Retinal pigment epithelial cell (primary cell): ENCODE results near the gene SH2D5.

Experiments used
- DNase-seq: peaks from one replicate; pipeline ENCODE4 v3.0.0-alpha.2; 2010; ENCODE audit warnings: low read depth
- H3K4me3 ChIP-seq: 2 replicates; pipeline ENCODE4 v1.5.1; 2011; ENCODE audit warnings: mild to moderate bottlenecking, low read length, control low read depth, moderate library complexity
- TF ChIP-seq, protein P1 (sequence below): conservative IDR thresholded peaks from 2 replicates; pipeline ENCODE4 v1.5.1; 2011; ENCODE audit warnings: low read depth, low read length, control low read depth, inconsistent platforms

The SH2D5 gene

DNA sequence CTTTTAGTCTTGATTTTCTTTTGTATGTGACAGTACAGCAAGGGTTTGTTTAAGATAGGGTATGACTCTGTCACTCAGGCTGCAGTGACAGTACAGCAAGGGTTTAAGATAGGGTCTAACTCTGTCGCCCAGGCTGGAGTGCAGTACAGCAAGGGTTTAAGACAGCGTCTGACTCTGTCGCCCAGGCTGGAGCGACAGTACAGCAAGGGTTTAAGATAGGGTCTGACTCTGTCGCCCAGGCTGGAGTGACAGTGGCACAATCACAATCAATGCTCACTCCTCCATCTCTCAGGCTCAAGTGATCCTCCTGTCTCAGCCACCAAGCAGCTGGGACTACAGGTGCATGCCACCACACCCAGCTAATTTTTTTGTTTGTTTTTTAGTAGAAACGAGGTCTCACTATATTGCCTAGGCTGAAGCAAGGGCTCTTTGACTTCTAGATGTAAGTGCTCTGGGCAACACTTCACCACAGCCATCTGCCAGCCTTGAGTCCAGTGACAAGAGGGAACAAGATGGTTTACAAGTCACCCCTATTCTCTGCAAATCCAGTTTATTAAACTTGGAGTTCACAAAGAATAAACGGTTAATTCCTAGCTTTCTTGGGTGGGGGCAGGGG is 965 bp upstream of the SH2D5 start:
- TF ChIP-seq, protein P1, sequence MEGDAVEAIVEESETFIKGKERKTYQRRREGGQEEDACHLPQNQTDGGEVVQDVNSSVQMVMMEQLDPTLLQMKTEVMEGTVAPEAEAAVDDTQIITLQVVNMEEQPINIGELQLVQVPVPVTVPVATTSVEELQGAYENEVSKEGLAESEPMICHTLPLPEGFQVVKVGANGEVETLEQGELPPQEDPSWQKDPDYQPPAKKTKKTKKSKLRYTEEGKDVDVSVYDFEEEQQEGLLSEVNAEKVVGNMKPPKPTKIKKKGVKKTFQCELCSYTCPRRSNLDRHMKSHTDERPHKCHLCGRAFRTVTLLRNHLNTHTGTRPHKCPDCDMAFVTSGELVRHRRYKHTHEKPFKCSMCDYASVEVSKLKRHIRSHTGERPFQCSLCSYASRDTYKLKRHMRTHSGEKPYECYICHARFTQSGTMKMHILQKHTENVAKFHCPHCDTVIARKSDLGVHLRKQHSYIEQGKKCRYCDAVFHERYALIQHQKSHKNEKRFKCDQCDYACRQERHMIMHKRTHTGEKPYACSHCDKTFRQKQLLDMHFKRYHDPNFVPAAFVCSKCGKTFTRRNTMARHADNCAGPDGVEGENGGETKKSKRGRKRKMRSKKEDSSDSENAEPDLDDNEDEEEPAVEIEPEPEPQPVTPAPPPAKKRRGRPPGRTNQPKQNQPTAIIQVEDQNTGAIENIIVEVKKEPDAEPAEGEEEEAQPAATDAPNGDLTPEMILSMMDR = no peak
- peak overlapping the region; percentile 17 for H3K4me3 ChIP-seq
- no peak for DNase-seq

DNA sequence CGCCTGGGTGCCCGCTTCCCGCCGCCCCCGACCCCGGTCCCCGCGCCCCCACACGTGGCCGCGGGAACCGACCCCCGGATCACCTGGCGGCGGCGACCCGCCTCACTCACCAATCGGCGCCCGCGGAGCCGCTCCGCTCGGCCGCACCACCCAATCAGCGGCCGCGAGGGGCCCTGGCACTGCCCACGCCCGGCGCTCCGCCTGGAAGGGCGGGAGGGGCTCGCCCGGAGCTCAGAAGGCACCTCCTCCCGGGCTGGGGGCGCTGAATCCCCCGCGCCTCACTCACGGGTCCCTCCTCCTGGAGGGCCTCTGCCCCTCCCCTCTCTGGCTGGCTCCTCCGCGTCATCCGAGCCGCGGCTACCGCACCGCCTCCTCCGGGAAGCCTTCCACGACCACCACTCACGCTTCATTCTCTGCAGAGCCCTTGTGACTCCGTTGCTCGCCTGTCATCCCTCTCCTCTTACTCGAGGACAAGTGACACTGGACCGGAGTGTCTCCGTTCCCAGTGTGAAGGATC is 374 bp downstream of the SH2D5 start:
- TF ChIP-seq, protein P1 = no peak
- DNase-seq = peak; percentile 37
- peak overlapping the region; percentile 68 for H3K4me3 ChIP-seq

DNA sequence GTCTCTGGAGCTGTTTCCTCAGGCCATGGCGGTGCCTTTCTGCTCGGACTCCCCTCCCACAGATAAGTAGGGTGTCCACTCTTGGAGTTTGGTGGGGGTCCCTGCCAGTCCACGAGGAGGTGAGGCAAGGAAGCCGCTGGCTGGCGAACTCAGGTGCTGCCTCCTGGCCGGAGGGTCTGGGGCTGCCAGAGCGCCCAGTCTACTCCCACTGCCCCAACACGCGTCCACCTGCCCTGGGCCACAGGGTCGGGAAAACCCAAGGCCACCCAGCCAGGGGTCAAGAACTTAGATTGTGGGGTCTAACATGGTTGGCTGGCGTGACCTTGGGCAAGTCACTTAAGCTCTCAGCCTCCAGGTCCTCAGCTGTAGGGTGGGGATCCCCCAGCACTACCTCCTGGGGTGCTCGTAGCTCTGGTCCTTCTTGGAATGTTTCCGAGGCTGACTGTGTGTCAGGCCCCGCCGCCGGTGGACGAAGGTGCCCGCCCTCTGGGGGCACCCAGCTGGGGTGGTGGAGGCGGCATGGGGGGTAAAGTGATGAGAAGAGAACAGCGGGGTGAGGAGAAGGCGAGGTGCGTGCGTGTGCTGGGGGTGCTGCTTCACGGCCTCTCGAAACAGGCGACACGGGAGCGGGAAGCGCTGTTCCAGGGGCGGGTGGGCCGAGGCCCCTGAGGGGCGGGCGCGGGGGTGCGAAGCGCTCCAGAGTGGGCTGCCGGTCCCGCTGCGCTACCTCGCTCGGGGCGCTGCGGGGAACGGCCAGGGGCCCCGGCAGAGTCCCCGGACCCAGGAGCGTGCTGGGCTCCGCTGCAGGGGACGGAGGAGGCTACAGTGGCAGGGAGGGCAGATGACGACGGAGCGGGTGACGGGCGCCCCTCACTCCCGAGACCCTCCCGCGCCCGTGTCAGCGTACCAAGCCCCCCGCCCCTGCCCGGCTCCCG is 1.2 kb downstream of the SH2D5 start:
- TF ChIP-seq, protein P1 = no peak
- DNase-seq = no peak
- H3K4me3 ChIP-seq = peak overlapping the region; percentile 56

DNA sequence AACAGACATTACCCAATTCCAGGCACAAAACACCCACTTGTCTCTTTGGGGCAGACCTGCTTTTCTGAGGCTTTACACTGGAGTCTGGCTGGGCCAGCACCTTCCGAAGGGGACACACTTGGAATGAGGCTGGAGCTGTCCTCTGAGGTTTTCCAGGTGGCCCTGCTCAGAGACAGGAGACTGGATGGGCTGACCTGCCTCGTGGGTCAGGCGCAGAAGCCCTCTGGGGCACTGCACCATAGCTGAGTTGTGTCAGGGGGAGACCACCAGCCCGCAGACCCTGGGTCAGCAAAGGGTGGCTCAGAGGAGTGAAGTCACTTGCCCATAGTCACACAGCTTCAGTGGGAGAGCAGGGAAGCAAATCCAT is 1.8 kb downstream of the SH2D5 start:
- H3K4me3 ChIP-seq = no peak overlapping the region
- TF ChIP-seq, protein P1 = no peak
- no peak for DNase-seq

DNA sequence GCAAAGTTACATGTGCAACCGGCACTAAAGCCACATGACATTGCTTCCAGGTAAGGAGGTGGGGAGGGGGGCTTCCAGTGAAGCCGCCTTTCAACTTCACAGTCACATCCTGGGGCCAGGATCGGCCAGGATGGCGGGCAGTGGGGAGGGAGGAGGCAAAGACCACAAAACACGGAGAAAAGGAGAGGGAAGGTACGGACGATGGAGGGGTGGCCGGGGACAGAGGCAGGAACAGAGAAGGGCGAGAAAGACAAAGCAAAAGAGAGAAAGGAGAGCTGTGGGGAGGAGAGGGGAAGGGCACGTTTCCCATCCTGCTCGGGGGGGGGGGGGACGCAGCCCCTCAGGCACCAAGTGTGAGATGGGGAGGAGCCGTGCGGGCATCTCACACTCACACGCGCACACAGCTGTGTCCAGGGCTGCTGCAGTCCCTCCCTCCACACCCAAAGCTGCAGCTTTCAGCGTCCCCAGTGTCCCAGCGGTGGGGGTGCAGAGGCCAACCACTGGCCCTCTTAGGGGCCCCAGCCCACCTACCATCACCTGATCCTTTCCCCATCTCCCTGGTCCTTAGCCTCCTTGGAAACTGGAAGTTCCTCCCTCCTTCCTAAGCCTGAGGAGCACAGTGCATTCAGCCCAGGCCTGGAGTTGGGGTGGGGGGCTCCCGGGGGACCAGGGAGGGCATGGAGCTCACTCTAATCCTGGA is 2.4 kb downstream of the SH2D5 start:
- no peak for DNase-seq
- H3K4me3 ChIP-seq = no peak overlapping the region
- TF ChIP-seq, protein P1 = no peak

DNA sequence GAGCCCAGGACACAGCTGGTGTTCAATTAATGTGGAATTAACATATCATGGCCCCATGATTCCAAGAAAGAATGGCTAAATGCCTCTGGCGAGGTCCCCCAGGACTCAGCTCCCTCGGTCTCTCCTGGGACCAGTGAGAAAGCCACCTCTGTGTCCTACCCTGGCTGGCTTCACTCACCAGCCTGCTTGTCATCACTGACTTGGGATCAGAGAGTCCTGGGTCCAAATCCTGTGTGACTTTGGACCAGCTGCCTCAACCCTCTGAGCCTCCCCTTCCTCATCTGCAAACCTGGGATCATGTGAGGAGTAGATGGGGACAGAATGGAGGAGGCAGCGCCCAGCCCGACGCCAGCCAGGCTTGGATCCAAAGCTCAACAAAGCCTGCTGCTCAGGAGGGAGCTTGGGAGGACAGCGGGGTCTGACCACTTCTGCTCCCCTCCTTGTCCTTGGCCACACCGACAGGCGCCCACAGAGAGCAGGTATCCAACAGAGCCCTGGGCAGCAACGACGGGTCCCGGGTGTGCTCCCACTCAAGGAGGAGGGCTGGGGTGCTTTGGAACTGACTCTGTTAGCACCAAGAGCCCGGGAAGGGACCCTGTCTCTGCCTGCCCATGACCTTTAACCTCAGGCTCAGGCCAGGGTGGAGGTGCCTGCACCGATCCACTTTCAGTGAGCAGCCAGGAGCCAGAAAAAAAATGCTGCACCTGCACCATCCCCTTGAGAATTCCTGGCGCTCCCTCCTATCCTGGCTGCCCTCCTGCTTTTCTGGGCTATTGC is 3.2 kb downstream of the SH2D5 start:
- TF ChIP-seq, protein P1 = no peak
- DNase-seq = no peak
- no peak overlapping the region for H3K4me3 ChIP-seq
